ENCODE measurements around the gene ELFN1. TPM values are rescaled to one million over a fixed set of nuclear protein-coding genes. Genes with fewer than 3 reads are reported as not detected.

Gene ELFN1
- total RNA-seq, 1 donor, result 1.6 TPM

DNA sequence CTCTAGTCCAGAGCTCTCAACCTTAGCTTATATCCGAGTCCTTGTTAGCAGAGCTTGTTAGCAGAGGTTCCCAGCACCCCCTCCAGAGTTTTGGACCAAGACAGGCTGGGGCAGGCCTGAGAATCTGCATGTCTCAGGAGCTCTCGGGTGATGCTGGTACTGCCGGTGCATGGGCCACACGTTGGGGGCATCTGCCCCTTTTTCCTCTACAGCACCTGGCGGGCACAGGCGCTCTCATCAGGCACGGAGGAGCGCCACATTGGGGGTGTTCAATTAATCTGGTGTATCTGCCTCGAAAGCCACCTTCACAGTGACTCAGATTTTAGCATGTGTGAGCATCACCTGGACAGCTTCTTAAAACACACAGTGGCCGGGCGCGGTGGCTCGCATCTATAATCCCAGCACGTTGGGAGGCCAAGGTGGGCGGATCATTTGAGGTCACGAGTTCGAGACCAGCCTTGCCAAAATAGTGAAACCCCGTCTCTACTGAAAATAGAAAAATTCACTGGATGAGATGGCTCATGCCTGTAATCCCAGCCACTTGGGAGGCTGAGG, 117.7 kb downstream of the ELFN1 start:
- H3K4me3 ChIP-seq (ENCODE audit: low read depth, low read length), result no peak overlapping the region
- DNase-seq (ENCODE audit: low read depth), result no peak
- no peak for TF ChIP-seq CTCF (IDR thresholded peaks at IDR 0.05; ENCODE audit: insufficient read depth, low read length)

- no peak for DNase-seq (ENCODE audit: low read depth)
- peak; percentile 33 for TF ChIP-seq CTCF (IDR thresholded peaks at IDR 0.05; ENCODE audit: insufficient read depth, low read length)
- no peak overlapping the region for H3K4me3 ChIP-seq (ENCODE audit: low read depth, low read length)
Observed at GRCh38 chr7:1794888-1795542, 124.9 kb downstream of the ELFN1 start.

Other genes starting within 250 kb of the ELFN1 start
- gene MICALL2, start 210.8 kb upstream of the ELFN1 start, total RNA-seq (ENCODE audit: low replicate concordance), result 21.5 and 28.9 TPM in 2 replicates
- gene INTS1, start 165.9 kb upstream of the ELFN1 start, total RNA-seq (ENCODE audit: low replicate concordance), result 44.2 and 53.1 TPM in 2 replicates
- gene MAFK, start 139.6 kb upstream of the ELFN1 start, total RNA-seq (ENCODE audit: low replicate concordance), result 5.3 and 12.7 TPM in 2 replicates
- gene TMEM184A, start 114.1 kb upstream of the ELFN1 start, total RNA-seq (ENCODE audit: low replicate concordance), result not detected in 2 replicates
- gene PSMG3, start 100.2 kb upstream of the ELFN1 start, total RNA-seq (ENCODE audit: low replicate concordance), result 6.6 and 20.5 TPM in 2 replicates